HG03066 (cell line): ENCODE measurements around the gene CCDC174.
"Not testable (repeated sequence)": the region's sequence is repeated elsewhere in the genome, so short reads cannot be mapped to it uniquely, and the experiment has no call there.

Experiments
- ATAC-seq: cut with Tn5 transposase; IDR thresholded peaks from one replicate; pipeline ENCODE4 v1.9.1; 2021; ENCODE audit warnings: low read depth; ENCODE audit not compliant: unreplicated experiment

Gene CCDC174

GRCh38 chr3:14649466-14649865 is 2.1 kb upstream of the CCDC174 start:
- no peak for ATAC-seq

- no peak for ATAC-seq
Observed at GRCh38 chr3:14650193-14650592, 1.4 kb upstream of the CCDC174 start.

- not testable (repeated sequence) for ATAC-seq
Observed at GRCh38 chr3:14652360-14652907, 872 bp downstream of the CCDC174 start.

DNA sequence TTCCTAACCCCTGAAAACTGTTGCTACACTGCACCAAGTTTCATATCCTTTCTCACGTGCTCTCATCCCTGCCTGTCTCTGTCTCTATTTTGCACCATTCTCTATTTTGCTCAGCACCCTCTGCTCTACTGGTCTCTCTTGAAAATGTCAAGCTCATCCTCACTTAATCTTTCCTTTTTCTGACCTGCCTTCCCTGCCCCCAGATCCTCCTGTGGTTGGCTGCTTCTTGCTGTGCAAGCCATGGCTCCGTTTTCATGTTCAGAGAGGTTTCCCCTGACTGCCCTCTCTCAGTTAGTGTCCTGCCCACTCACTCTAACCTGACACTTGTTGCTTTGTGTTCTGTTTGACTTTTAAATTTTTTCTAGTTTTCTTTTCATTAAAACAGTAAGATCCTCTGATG is 6.0 kb downstream of the CCDC174 start:
- no peak for ATAC-seq

DNA sequence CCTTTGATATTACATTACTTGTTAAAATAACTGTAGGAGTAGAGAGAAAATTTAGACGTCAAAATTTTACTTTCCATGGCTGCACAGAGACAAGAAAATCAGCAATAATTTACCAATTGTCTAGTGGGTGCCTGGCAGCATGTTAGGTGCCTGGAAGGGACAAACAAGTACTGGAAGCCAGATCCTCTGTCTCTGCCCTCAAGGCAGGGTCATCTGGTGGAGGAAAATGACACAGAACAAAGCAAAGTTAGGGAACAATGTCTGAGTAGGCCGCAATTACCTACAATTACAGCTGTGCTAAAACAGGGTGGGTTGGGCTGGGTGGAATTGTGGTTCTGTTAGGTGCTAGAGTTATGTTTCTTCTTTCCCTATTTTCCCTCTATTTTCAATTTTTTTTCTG is 7.4 kb downstream of the CCDC174 start:
- ATAC-seq, result no peak

DNA sequence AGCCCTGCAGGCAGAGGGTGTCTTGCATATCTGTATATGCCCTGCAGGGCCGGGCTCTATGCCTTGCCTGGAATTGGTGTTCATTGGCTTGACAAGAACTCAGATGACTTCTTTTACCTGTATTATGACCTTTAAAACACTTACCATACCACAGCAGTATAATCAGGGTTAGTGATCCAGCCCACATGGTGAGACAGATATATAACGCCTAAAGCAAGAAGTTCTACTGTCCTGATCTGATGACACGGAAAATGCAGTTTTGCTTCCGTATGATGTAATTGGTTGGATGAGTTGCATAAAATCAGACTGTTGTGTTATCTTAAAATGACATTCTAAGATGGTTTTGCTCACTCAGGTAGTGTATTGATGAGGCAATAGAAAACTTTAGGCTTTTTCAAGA is 9.4 kb downstream of the CCDC174 start:
- no peak for ATAC-seq

- ATAC-seq, result no peak
Observed at GRCh38 chr3:14663396-14664135, 12.0 kb downstream of the CCDC174 start.

- ATAC-seq, result no peak
Observed at GRCh38 chr3:14664170-14664569, 12.6 kb downstream of the CCDC174 start.

- no peak for ATAC-seq
Observed at GRCh38 chr3:14672588-14672987, 21.0 kb downstream of the CCDC174 start.

- ATAC-seq, result no peak
Observed at GRCh38 chr3:14674841-14675240, 23.3 kb downstream of the CCDC174 start, which contains the start of gene C3orf20. C3orf20 (plus strand) TSS chr3:14675141; CDS start chr3:14682714, 7,573 bp downstream.

DNA sequence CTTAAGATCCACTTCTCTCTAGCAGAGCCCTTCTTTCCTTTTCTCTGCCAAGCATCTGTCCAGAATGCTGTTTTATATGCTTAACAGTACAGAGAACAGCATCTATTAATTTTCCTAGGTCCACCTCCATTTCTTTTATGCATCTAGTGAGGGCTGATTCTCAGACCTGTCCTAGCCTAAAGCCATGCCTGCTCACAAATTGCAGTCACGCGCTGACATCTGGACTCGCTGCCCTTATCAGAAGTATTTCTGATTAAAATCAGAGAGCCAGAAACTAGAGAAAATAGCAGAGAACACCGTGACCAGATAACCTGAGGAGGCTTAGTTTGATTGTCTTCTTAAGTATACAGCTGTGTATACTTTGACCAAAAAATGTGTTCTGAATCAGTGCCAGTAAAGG is 25.3 kb downstream of the CCDC174 start:
- no peak for ATAC-seq

DNA sequence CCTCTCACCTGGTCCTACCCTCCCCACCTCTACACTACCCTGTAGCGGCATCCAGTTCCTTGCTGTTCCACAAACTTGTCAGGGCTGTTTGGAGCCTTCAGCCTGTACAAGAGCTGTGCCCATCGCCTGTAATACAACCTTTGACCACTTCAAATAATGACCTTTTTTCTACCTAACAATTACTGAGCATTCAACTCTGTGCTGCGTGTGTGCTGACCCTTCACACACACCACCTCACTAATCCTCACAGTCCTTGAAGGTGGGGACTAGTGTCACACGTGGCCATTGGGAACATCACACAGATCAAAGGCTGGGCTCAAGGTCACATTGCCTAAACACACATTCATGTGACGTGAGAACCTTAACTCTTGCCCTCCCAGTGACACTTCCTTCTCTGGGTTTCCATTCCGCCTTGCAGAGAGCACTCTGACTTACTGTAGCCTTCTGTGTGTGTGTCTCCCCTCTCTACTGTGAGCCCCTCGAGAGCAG is 26.5 kb downstream of the CCDC174 start:
- ATAC-seq, result no peak

DNA sequence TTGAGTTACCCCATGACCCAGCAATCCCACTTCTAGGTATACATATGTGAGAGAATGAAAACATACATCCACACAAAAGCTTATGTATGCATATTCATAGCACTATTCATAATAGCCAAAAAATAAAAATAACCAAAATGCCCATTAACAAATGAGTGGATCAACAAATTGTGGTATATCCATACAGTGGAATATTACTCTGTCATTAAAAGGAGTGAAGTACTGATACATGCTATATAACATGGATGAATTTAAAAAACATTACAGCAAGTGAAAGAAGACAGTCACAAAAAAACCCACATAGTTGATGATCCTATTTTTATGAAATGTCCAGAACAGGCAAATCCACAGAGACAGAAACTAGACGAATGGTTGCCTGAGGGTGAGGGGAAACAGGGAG is 28.6 kb downstream of the CCDC174 start:
- no peak for ATAC-seq

- ATAC-seq, result no peak
Observed at GRCh38 chr3:14680716-14681115, 29.2 kb downstream of the CCDC174 start.

GRCh38 chr3:14684447-14684846 is 32.9 kb downstream of the CCDC174 start:
- no peak for ATAC-seq

DNA sequence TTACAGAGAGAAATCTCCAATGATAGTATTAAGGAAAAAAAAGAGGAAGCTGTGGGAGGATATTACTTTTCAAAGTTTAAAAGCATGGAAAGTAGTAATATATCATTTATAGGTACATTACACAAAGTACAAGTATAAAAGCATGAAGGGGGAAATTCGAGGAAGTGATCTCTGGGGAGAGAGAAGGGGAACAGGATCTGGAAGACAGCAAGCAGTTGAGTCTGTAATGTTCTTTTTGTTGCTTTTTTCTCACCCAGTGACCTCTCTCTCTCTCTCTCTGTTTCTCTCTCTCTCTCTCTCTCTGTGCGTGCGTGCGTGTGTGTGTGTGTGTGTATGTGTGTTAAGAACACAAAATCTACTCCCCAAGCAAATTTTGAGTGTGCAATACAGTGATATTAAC is 33.6 kb downstream of the CCDC174 start:
- ATAC-seq, result no peak

GRCh38 chr3:14687360-14687759 is 35.8 kb downstream of the CCDC174 start:
- ATAC-seq, result no peak

DNA sequence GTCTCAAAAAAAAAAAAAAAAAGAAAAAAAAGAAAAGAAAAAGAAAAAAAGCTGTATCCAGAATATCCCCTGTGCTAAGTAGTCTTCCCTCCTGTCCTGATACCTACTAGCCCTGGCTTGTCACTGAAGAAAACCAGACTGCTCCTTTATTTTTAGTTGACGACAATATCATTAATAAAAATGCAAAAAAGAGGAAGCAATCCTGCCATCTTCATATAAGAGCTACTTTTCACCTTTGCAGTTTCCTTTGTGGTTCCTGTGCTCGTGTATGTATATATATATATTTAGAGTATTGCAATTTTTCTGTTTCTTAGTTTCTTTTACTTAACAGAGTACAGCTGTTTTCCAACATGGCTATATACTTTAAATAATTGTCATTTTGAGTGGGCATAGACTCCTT is 37.0 kb downstream of the CCDC174 start:
- ATAC-seq, result peak; percentile 48

DNA sequence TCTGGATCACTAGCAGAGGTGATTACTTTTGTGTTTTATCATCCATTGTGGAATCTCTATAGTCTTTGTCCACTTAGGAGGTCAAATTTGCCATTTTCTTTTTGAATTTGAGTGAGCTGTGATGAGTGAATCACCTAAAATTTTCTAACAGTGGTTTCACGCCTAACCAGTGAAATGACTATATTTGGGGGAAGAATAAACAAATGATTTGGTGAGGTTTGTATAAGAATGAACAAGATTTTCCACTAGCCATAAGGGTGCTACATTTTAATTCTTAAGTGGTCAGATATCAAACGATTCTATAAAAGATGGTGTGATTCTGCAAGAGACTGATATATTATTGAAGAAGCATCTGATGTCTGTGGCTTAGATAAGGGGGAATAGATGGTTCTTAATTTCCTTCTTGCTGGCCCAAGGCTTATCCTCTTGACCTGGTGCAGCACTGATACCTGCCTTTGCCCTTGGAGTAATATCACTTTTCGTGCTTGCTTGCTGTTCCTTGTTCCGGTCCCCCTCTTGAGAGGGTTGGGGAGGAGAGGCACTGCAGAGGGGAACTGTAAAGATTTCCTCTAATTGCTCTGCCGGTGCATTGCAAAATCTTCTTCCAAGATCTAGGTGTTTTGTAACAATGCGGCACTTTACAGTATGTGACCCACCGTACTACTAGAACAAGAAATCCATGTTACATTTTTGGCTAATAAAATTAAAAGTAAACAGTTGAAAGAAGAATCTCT is 37.9 kb downstream of the CCDC174 start:
- no peak for ATAC-seq

DNA sequence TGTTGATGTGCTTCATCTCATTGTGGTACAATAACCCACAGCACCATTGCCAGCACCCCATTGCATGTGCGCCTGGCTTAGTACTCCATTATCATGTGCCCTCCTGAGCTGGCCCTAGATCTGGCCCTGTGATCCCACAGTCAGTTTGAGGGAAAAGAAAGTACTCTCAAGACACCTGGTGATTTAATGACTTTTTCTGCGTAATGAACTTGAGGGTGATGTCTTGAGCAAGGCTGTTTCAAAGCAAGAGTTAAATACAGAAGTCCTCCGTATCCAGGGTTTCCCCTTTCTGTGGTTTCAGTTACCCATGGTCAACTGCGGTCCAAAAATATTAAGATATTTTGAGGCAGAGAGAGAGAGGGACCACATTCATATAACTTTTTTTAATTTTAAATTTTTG is 39.7 kb downstream of the CCDC174 start:
- ATAC-seq, result peak; percentile 36

GRCh38 chr3:14691719-14692118 is 40.2 kb downstream of the CCDC174 start:
- ATAC-seq, result no peak
